GM23338 (cell line): ENCODE results near the gene MYDGF. TPM values are rescaled to one million over a fixed set of nuclear protein-coding genes. Genes with fewer than 3 reads are reported as not detected.
"Not testable (repeated sequence)": the region's sequence is repeated elsewhere in the genome, so short reads cannot be mapped to it uniquely, and the experiment has no call there.

Source experiments
- ATAC-seq: fragments of 200-7000 bp; cut with Tn5 transposase; 3 replicates; pipeline ENCODE4 v1.9.1; 2020
- DNase-seq: peaks from one replicate; pipeline ENCODE4 v3.0.0-alpha.2; 2015; ENCODE audit warnings: low spot score
- H2AFZ ChIP-seq: fragments of 200-600 bp; sonication (generic); 2 replicates; pipeline ENCODE4 v1.8.0; 2016; ENCODE audit warnings: antibody characterized with exemption, mild to moderate bottlenecking, moderate library complexity
- H3F3A ChIP-seq: fragments of 200-600 bp; sonication (generic); replicated peaks from 2 replicates; pipeline ENCODE4 v1.8.0; 2017; ENCODE audit warnings: antibody characterized with exemption, mixed run types, low read depth
- H3K27ac ChIP-seq: fragments of 200-600 bp; sonication (generic); 2 replicates; pipeline ENCODE4 v1.6.1; 2016; ENCODE audit warnings: low read depth
- H3K27me3 ChIP-seq: fragments of 200-600 bp; sonication (generic); 2 replicates; pipeline ENCODE4 v1.8.0; 2016; ENCODE audit warnings: mild to moderate bottlenecking, mixed run types, moderate library complexity; ENCODE audit not compliant: insufficient read depth
- H3K36me3 ChIP-seq: fragments of 200-600 bp; sonication (generic); 2 replicates; pipeline ENCODE4 v1.8.0; 2016; ENCODE audit warnings: mild to moderate bottlenecking; ENCODE audit not compliant: insufficient read depth
- H3K4me1 ChIP-seq: fragments of 200-600 bp; sonication (generic); 2 replicates; pipeline ENCODE4 v1.8.0; 2016; ENCODE audit warnings: mild to moderate bottlenecking, moderate library complexity; ENCODE audit not compliant: insufficient read depth
- H3K4me2 ChIP-seq: fragments of 200-600 bp; sonication (generic); 2 replicates; pipeline ENCODE4 v1.7.1; 2017; ENCODE audit warnings: mixed run types
- H3K4me3 ChIP-seq: fragments of 200-600 bp; sonication (generic); 2 replicates; pipeline ENCODE4 v1.6.1; 2016; ENCODE audit warnings: mixed run types
- H3K79me2 ChIP-seq: fragments of 200-600 bp; sonication (generic); replicated peaks from 2 replicates; pipeline ENCODE4 v1.8.0; 2017; ENCODE audit warnings: mild to moderate bottlenecking; ENCODE audit not compliant: insufficient read depth
- H3K9me2 ChIP-seq: fragments of 200-600 bp; sonication (generic); 2 replicates; pipeline ENCODE4 v1.8.0; 2017; ENCODE audit not compliant: insufficient read depth
- H4K20me1 ChIP-seq: fragments of 200-600 bp; sonication (generic); replicated peaks from 2 replicates; pipeline ENCODE4 v1.8.0; 2017; ENCODE audit warnings: mild to moderate bottlenecking; ENCODE audit not compliant: insufficient read depth
- H3K27ac Mint-ChIP-seq: 2 replicates; pipeline ENCODE4 v1.8.0; 2020; ENCODE audit warnings: inconsistent platforms, mild to moderate bottlenecking, moderate library complexity, mixed read lengths
- H3K27me3 Mint-ChIP-seq: 3 replicates; pipeline ENCODE4 v1.8.0; 2022; ENCODE audit warnings: low read depth, mild to moderate bottlenecking, moderate library complexity, mixed read lengths, inconsistent platforms; ENCODE audit not compliant: insufficient read depth, poor library complexity
- H3K36me3 Mint-ChIP-seq: 3 replicates; pipeline ENCODE4 v1.8.0; 2021; ENCODE audit warnings: low read depth, mild to moderate bottlenecking, inconsistent platforms, moderate library complexity, mixed read lengths
- H3K4me1 Mint-ChIP-seq: 3 replicates; pipeline ENCODE4 v1.8.0; 2020; ENCODE audit warnings: mild to moderate bottlenecking, inconsistent platforms, mixed read lengths
- H3K4me3 Mint-ChIP-seq: 3 replicates; pipeline ENCODE4 v1.8.0; 2021; ENCODE audit warnings: moderate library complexity, mild to moderate bottlenecking, inconsistent platforms, mixed read lengths
- H3K9me3 Mint-ChIP-seq: 3 replicates; pipeline ENCODE4 v1.8.0; 2020; ENCODE audit warnings: moderate library complexity, mild to moderate bottlenecking, inconsistent platforms, mixed read lengths
- CTCF ChIP-seq, 2 experiments: fragments of 200-600 bp in 1 of 2; sonication (generic) in 1 of 2; conservative IDR thresholded peaks; 2 replicates each; pipeline versions ENCODE4 v1.5.1 to v1.6.1; 2016 to 2017; ENCODE audit warnings: antibody characterized with exemption in 2 of 2, low read depth in 2 of 2, mild to moderate bottlenecking in 2 of 2, moderate library complexity in 1 of 2
- EZH2 ChIP-seq: fragments of 200-600 bp; sonication (generic); IDR thresholded peaks from one replicate; pipeline ENCODE4 v1.8.0; 2017; ENCODE audit warnings: antibody characterized with exemption, mild to moderate bottlenecking, low read depth; ENCODE audit not compliant: unreplicated experiment
- JUNB ChIP-seq: IDR thresholded peaks from one replicate; pipeline ENCODE4 v1.6.1; 2016; ENCODE audit warnings: antibody characterized with exemption; ENCODE audit not compliant: unreplicated experiment
- NANOG ChIP-seq: IDR thresholded peaks from 2 replicates; pipeline ENCODE4 v1.6.1; 2016; ENCODE audit warnings: antibody characterized with exemption, borderline replicate concordance
- POLR2AphosphoS5 ChIP-seq: IDR thresholded peaks from 2 replicates; pipeline ENCODE4 v1.6.1; 2016; ENCODE audit warnings: antibody characterized with exemption, low read depth
- REST ChIP-seq: IDR thresholded peaks from one replicate; pipeline ENCODE4 v1.6.1; 2018; ENCODE audit warnings: antibody characterized with exemption; ENCODE audit not compliant: unreplicated experiment
- ZNF114 ChIP-seq: fragments of 250-450 bp; sonication (Bioruptor Pico); IDR thresholded peaks from 2 replicates; pipeline ENCODE4 v1.5.0; 2020; ENCODE audit warnings: mild to moderate bottlenecking, moderate library complexity
- ZNF331 ChIP-seq: fragments of 250-450 bp; sonication (Bioruptor Pico); IDR thresholded peaks from 2 replicates; pipeline ENCODE4 v1.5.0; 2020; ENCODE audit warnings: low read depth, mild to moderate bottlenecking, moderate library complexity
- polyA plus RNA-seq: library from polyadenylated mRNA; unstranded; fragments of >200 nt; fragmentation: Nextera tagmentation; extraction: Ambion mirVana; gene quantifications from 2 replicates; pipeline ENCODE4 v1.2.1, GENCODE V29; 2016
- total RNA-seq: library from RNA; depleted of rRNA; stranded (reverse); fragments of >200 nt; shearing (Covaris generic); gene quantifications from 2 replicates; pipeline ENCODE4 v1.2.3, GENCODE V29; 2014

MYDGF gene
- total and polyA plus RNA-seq, 2 experiments from 2014 or later: 42.3 to 99.5 TPM

- no peak for TF ChIP-seq ZNF114
Observed at GRCh38 chr19:4717191-4717965, 47.2 kb upstream of the MYDGF start (continued).

GRCh38 chr19:4715529-4716221 lies 45.5 kb upstream of the MYDGF start:
- H3K4me2 ChIP-seq: no peak overlapping the region
- no peaks in the 10 kb centered on the region for H3K9me3 Mint-ChIP-seq
- no peaks in the 10 kb centered on the region for H4K20me1 ChIP-seq
- H3K4me1 Mint-ChIP-seq: no peaks in the 10 kb centered on the region; the same call in 2 of the 3 replicates
- no peak overlapping the region for H3K4me3 Mint-ChIP-seq
- TF ChIP-seq POLR2AphosphoS5 (no peak), ZNF114 (no peak)
- H3K4me3 ChIP-seq: no peak overlapping the region
- no peak for ATAC-seq
- H3K36me3 Mint-ChIP-seq: peaks cover 64% of the 10 kb centered on the region
- H3K9me2 ChIP-seq: no peaks in the 10 kb centered on the region
- H2AFZ ChIP-seq: no peak overlapping the region
- H3K36me3 ChIP-seq: no peaks in the 10 kb centered on the region; the same call in 1 of the 2 replicates
- no peak for DNase-seq
- H3K27me3 ChIP-seq: no peaks in the 10 kb centered on the region
- H3K27ac Mint-ChIP-seq: no peak overlapping the region
- peaks cover 5% of the 10 kb centered on the region for H3K27me3 Mint-ChIP-seq
- H3K79me2 ChIP-seq: no peaks in the 10 kb centered on the region
- H3F3A ChIP-seq: no peaks in the 10 kb centered on the region
- H3K4me1 ChIP-seq: no peaks in the 10 kb centered on the region
- no peak overlapping the region for H3K27ac ChIP-seq

- H3K9me2 ChIP-seq, H3K27ac ChIP-seq, H3K4me1 ChIP-seq, H3K4me1 Mint-ChIP-seq, H3K4me2 ChIP-seq, H3K27me3 Mint-ChIP-seq, H3K4me3 ChIP-seq, H3K79me2 ChIP-seq, H3K27ac Mint-ChIP-seq, DNase-seq, H3K36me3 ChIP-seq, H3F3A ChIP-seq, H3K27me3 ChIP-seq, H4K20me1 ChIP-seq, ATAC-seq, H3K4me3 Mint-ChIP-seq, H2AFZ ChIP-seq, H3K9me3 Mint-ChIP-seq: not testable (repeated sequence)
- peaks cover 61% of the 10 kb centered on the region for H3K36me3 Mint-ChIP-seq
Observed at GRCh38 chr19:4715178-4715528, 45.0 kb upstream of the MYDGF start.

GRCh38 chr19:4714016-4714415 lies 43.9 kb upstream of the MYDGF start:
- Mint-ChIP-seq H3K9me3 (no peaks in the 10 kb centered on the region), H3K36me3 (peaks cover 62% of the 10 kb centered on the region), H3K4me3 (no peak overlapping the region), H3K27ac (no peak overlapping the region), H3K4me1 (no peaks in the 10 kb centered on the region; the same call in 2 of the 3 replicates), H3K27me3 (peaks cover 10% of the 10 kb centered on the region)
- Histone ChIP-seq H3K4me2 (no peak overlapping the region), H3K4me3 (no peak overlapping the region), H3K4me1 (no peaks in the 10 kb centered on the region), H3K79me2 (no peaks in the 10 kb centered on the region), H3F3A (no peaks in the 10 kb centered on the region), H4K20me1 (no peaks in the 10 kb centered on the region), H2AFZ (no peak overlapping the region), H3K27ac (no peak overlapping the region), H3K9me2 (no peaks in the 10 kb centered on the region), H3K27me3 (no peaks in the 10 kb centered on the region), H3K36me3 (no peaks in the 10 kb centered on the region; the same call in 1 of the 2 replicates)
- DNase-seq (no peak), ATAC-seq (no peak)
- TF ChIP-seq EZH2: no peak
- no peak for TF ChIP-seq NANOG
- TF ChIP-seq POLR2AphosphoS5: no peak
- no peak for TF ChIP-seq ZNF114
- no peak for TF ChIP-seq ZNF331 (CRISPR knock-in tag)
- no peak for TF ChIP-seq CTCF (conservative IDR thresholded peaks at IDR 0.05; ENCODE audit: low read depth in 2 of 2)
- no peak for TF ChIP-seq REST
- TF ChIP-seq JUNB: no peak
